Mesothelial cell of epicardium (in vitro differentiated cells): Measurements from ENCODE around the gene SPTBN5. TPM values are rescaled to one million over a fixed set of nuclear protein-coding genes. Genes with fewer than 3 reads are reported as not detected.

Experiments
- DNase-seq, 2 experiments: peaks; one replicate each; pipeline ENCODE4 v3.0.0; 2021; ENCODE audit warnings: low spot score in 2 of 2; ENCODE audit not compliant: unreplicated experiment in 2 of 2
- H3K27ac Mint-ChIP-seq: 2 replicates; pipeline ENCODE4 v1.8.0; 2021; ENCODE audit warnings: mixed read lengths
- H3K27me3 Mint-ChIP-seq: 2 replicates; pipeline ENCODE4 v1.8.0; 2021; ENCODE audit warnings: low read depth, mixed read lengths
- H3K36me3 Mint-ChIP-seq: 2 replicates; pipeline ENCODE4 v1.8.0; 2021; ENCODE audit warnings: mixed read lengths
- H3K4me1 Mint-ChIP-seq: 2 replicates; pipeline ENCODE4 v1.8.0; 2021; ENCODE audit warnings: mixed read lengths
- H3K4me3 Mint-ChIP-seq: 2 replicates; pipeline ENCODE4 v1.8.0; 2021; ENCODE audit warnings: mild to moderate bottlenecking, moderate library complexity, mixed read lengths
- H3K9me3 Mint-ChIP-seq: 2 replicates; pipeline ENCODE4 v1.8.0; 2021; ENCODE audit warnings: mixed read lengths
- CTCF ChIP-seq: fragments of 200-600 bp; sonication (generic); IDR thresholded peaks from one replicate; pipeline ENCODE4 v1.5.0; 2021; ENCODE audit warnings: antibody characterized with exemption; ENCODE audit not compliant: unreplicated experiment
- total RNA-seq: library from RNA; stranded (reverse); gene quantifications from 3 replicates; pipeline ENCODE4 v1.2.1, GENCODE V29; 2021

Gene SPTBN5
- total RNA-seq, 1 donor from 2014 or later: 2.7 TPM

DNA sequence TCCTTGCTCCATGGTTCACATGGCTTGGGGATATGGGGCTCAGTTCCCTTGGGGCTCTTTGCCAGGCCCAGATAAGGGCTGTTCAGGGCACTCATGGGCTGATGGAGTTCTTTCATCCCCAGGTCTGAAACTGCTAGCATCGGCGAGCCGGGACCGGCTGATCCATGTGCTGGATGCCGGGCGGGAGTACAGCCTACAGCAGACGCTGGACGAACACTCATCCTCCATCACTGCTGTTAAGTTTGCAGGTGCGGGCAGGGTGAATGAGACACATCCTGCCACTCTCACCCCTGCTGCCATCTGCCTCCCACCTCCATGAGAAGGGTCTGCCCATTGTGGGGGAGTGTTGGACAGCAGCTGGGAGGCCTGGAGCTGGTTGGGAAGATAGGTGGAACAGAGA is 77.1 kb downstream of the SPTBN5 start:
- H3K27ac Mint-ChIP-seq: no peak overlapping the region
- H3K4me1 Mint-ChIP-seq: no peaks in the 10 kb centered on the region
- no peaks in the 10 kb centered on the region for H3K27me3 Mint-ChIP-seq
- no peak for TF ChIP-seq CTCF
- no peak for DNase-seq
- no peaks in the 10 kb centered on the region for H3K9me3 Mint-ChIP-seq
- peaks cover 28% of the 10 kb centered on the region for H3K36me3 Mint-ChIP-seq
- H3K4me3 Mint-ChIP-seq: no peak overlapping the region

- Mint-ChIP-seq H3K27me3 (no peaks in the 10 kb centered on the region), H3K36me3 (peaks cover 20% of the 10 kb centered on the region), H3K4me3 (no peak overlapping the region), H3K4me1 (no peaks in the 10 kb centered on the region), H3K27ac (no peak overlapping the region), H3K9me3 (no peaks in the 10 kb centered on the region)
- TF ChIP-seq CTCF: no peak
- DNase-seq: no peak
These were observed 79.3 kb downstream of the SPTBN5 start for GRCh38 chr15:41814534-41814933.

DNA sequence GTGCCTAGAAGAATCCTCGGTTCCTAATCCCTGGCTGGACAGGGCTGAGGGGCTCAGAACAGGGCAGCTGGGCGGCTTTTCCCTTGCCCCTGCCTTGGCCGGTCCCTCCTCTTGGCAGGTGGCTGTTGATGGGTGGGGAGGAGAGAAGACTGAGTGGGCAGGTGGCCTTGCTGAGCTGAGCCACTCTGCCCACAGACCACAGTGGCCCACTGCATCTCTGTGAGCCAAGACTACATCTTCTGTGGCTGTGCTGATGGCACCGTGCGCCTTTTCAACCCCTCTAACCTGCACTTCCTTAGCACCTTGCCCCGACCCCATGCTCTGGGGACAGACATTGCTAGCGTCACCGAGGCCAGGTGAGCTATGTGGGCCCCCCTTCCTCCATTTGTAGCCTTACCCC is 80.4 kb downstream of the SPTBN5 start:
- Mint-ChIP-seq H3K4me3 (no peak overlapping the region), H3K27ac (no peak overlapping the region), H3K4me1 (no peaks in the 10 kb centered on the region), H3K36me3 (peaks cover 16% of the 10 kb centered on the region), H3K27me3 (no peaks in the 10 kb centered on the region), H3K9me3 (no peaks in the 10 kb centered on the region)
- no peak for DNase-seq
- TF ChIP-seq CTCF: no peak

- H3K4me3 Mint-ChIP-seq: no peak overlapping the region
- no peaks in the 10 kb centered on the region for H3K27me3 Mint-ChIP-seq
- no peaks in the 10 kb centered on the region for H3K9me3 Mint-ChIP-seq
- H3K36me3 Mint-ChIP-seq: peaks cover 12% of the 10 kb centered on the region
- TF ChIP-seq CTCF: no peak
- no peak for DNase-seq
- H3K27ac Mint-ChIP-seq: no peak overlapping the region
- H3K4me1 Mint-ChIP-seq: no peaks in the 10 kb centered on the region
These were observed 81.0 kb downstream of the SPTBN5 start for GRCh38 chr15:41812820-41813375.

DNA sequence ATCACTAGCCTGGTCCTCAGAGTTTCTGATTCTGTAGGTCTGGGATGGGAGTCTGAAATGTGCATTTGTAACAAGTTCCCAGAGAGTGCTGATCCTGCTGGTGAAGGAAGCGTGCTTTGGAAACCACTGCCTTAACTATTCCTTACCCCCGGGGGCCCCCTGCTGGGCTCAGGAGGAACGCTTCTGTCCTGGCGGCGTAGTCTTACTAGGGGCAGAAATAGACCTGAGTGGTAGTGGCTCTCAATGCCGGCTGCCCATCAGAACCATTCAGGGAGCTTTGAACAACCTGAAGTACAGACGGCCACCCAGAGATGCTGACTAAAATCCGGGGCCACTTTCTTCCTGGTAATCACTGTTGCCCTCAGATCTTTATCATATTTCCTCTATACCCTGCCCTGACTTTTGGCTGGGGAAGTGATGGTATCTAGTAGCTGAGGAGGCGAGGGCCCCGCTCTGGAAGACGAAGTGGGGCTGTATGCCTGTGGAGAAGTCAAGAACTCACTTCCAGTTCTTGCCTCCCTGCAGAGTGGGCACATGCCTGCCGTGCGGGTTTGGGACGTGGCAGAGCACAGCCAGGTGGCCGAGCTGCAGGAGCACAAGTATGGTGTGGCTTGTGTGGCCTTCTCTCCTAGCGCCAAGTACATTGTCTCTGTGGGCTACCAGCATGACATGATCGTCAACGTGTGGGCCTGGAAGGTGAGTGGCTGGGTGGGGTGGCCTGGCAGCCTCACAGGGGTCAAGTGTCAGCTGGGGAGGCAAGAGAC is 82.2 kb downstream of the SPTBN5 start:
- peak; percentile 78 to 87 for DNase-seq
- Mint-ChIP-seq H3K9me3 (no peaks in the 10 kb centered on the region), H3K4me3 (no peak overlapping the region), H3K4me1 (peaks cover 5% of the 10 kb centered on the region), H3K27ac (no peak overlapping the region), H3K27me3 (no peaks in the 10 kb centered on the region), H3K36me3 (peaks cover 6% of the 10 kb centered on the region)
- peak; percentile 75 for TF ChIP-seq CTCF
